ENCODE measurements around the gene NEB.

DNA sequence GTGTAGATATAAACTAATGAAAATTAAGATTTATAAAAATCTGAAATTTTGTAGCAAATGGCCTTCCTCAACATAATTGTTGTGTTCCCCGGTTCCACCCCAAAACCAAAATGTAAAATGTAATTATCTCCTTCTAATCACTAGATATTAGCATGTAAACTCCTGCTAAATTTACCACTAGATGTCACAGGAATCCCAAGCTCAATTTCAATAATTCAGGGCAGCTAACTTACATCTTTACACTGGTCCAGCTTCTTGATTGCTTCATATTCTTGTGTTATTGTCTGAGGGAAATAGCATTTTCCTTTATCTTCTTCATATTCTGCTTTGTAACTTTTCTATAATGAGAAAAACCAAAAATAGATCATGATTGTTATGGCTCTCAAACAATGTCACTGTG lies 42.6 kb downstream of the NEB start:
- TF ChIP-seq, protein P1, sequence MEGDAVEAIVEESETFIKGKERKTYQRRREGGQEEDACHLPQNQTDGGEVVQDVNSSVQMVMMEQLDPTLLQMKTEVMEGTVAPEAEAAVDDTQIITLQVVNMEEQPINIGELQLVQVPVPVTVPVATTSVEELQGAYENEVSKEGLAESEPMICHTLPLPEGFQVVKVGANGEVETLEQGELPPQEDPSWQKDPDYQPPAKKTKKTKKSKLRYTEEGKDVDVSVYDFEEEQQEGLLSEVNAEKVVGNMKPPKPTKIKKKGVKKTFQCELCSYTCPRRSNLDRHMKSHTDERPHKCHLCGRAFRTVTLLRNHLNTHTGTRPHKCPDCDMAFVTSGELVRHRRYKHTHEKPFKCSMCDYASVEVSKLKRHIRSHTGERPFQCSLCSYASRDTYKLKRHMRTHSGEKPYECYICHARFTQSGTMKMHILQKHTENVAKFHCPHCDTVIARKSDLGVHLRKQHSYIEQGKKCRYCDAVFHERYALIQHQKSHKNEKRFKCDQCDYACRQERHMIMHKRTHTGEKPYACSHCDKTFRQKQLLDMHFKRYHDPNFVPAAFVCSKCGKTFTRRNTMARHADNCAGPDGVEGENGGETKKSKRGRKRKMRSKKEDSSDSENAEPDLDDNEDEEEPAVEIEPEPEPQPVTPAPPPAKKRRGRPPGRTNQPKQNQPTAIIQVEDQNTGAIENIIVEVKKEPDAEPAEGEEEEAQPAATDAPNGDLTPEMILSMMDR (IDR thresholded peaks at IDR 0.05): no peak
- TF ChIP-seq POLR2AphosphoS5 (IDR thresholded peaks at IDR 0.05) (no peak), EP300 (IDR thresholded peaks at IDR 0.05; ENCODE audit: low read depth) (no peak), POLR2A (IDR thresholded peaks at IDR 0.05) (no peak)

All from transverse colon (tissue), 4 donors.